Measurements from ENCODE around the gene RNH1. TPM values are rescaled to one million over a fixed set of nuclear protein-coding genes. Genes with fewer than 3 reads are reported as not detected.

Gene RNH1
- polyA plus RNA-seq, 3 donors, result 99.2 to 115 (median 110) TPM

GRCh38 chr11:544817-545166 is 37.8 kb upstream of the RNH1 start:
- DNase-seq, result no peak

GRCh38 chr11:541433-541885 is 34.4 kb upstream of the RNH1 start:
- no peak for DNase-seq

- DNase-seq, result no peak
Observed at GRCh38 chr11:540583-541432, 33.8 kb upstream of the RNH1 start.

- no peak for DNase-seq
Observed at GRCh38 chr11:539971-540481, 33.0 kb upstream of the RNH1 start.

DNA sequence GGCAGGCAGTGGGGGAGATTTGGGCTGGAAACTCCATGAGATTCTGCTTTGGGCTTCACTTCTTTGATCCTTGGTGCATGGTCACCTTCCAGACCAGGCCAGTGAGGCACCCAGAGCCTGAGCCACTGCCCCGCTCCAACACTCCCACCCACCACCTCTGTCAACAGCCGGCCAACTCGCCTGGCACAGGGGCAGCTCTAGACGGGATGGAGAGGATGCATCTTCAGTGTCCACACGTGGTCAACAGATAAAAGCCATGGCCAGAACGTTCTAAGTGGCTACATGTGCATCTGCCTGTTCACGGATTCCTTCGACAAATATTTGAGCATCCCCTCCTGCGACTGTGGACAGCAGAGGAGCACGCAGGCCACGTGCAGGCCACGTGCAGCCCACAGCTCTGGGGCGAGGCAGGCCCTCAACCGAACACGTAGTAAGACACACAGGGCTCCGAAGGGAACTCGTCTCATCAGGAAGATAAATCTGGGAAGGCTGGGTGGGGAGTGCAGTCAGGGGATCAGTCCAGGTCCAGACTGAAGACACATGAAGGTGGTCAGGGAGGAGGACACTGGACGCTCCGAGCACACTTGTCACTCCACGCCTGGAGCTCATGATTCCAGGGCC is 31.5 kb upstream of the RNH1 start:
- DNase-seq, result no peak

- no peak for DNase-seq
Observed at GRCh38 chr11:537622-538430, 30.8 kb upstream of the RNH1 start.

- peak; percentile 74 for DNase-seq
Observed at GRCh38 chr11:536841-537621, 30.0 kb upstream of the RNH1 start, which contains the start of gene LRRC56. TSS of gene LRRC56 (plus strand) at chr11:537527. CDS start at chr11:540685, 3,158 bp downstream.

DNA sequence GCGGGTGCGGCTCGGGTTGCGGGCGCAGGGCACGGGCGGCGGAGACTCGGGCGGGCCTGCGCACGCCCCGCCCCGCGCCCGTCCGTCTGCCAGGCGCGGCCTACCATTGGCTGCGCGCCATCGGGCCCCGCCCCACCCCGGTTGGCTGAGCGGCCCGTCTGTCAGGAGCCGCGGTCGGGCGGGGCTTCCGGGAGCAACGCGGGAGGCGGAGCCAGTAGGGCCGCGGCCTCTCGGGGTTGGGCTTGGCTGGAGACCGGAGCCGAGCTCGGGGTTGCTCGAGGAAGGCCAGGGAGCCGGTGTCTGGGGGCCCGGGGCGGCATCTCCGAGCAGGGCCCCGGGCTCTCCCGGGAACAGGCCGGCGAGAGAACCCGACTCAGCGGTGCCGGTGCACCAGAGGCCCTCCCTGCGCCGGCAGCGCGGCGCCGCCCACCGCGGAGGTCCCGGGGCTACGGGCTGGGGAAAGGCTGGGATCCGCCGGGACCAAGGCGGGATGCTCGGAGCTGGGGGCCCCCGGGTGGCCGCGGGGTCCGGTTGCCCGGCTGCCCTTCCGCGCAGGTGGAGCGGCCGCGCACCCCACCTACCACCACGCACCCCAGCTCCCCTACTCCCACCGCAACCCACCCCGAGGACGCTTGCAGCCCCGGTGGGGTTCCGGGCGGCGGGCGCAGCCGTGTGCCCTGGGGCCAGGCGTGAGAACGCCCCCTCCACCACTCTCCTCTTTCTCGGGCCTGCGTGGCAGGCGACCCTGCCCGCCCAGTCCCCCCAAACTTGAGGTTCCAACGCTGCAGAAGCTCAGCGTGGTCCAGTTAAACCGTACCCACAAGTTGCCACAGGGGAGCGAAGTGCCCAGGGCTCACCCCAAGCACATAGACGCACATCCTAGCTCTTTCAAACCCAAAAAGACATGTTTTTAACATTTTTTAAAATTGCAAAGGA is 28.7 kb upstream of the RNH1 start, which contains the start of gene HRAS:
HRAS (minus strand) TSS at position 58 of the 936 bp plus-strand sequence.
- peak; percentile 93 for DNase-seq

- no peak for DNase-seq
Observed at GRCh38 chr11:535210-535518, 28.1 kb upstream of the RNH1 start.

- no peak for DNase-seq
Observed at GRCh38 chr11:534396-535209, 27.6 kb upstream of the RNH1 start.

GRCh38 chr11:533586-534395 is 26.7 kb upstream of the RNH1 start:
- no peak for DNase-seq

GRCh38 chr11:532986-533585 is 26.0 kb upstream of the RNH1 start:
- DNase-seq, result no peak

DNA sequence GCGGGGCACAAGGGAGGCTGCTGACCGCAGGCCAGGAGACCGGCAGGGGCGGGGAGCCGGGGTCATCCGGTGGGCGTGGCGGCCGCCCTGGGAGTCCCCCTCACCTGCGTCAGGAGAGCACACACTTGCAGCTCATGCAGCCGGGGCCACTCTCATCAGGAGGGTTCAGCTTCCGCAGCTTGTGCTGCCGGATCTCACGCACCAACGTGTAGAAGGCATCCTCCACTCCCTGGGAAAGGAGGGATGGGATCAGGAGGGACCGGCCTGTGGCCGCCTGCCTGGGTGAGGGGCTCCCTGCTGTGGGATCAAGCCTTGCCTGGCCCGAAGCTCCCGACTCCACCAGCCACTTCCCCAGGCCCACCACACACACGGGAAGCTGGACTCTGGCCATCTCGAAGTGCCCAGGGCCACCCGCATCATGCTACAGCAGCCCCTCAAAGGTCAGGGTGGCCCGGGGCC is 25.5 kb upstream of the RNH1 start:
- DNase-seq, result no peak

DNA sequence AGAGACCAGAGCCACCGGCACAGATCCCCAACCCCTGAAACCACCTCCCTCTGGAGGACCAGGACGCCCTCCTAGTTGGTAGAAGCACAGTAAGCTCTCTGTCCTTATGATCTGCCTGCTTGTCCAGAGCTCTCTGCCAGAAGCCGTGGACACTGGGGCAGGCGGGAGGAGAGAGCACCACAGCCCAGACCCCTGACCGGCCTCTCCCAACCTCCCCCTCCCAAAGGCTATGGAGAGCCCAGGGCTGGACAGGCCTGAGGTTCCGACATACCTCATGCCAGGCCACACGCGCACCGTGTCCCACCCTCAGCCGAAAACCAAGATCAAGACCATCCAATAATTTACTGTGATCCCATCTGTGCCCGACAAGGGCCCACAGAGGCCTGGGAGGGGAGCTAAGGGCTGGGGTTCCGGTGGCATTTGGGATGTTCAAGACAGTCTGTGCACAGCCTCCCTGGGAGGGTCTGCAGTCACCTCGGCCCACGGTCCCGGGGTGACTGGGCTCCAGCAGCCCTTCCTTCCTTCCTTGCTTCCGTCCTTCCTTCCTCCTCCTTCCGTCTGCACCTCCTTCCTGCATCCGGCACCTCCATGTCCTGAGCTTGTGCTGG is 25.0 kb upstream of the RNH1 start:
- DNase-seq, result no peak

DNA sequence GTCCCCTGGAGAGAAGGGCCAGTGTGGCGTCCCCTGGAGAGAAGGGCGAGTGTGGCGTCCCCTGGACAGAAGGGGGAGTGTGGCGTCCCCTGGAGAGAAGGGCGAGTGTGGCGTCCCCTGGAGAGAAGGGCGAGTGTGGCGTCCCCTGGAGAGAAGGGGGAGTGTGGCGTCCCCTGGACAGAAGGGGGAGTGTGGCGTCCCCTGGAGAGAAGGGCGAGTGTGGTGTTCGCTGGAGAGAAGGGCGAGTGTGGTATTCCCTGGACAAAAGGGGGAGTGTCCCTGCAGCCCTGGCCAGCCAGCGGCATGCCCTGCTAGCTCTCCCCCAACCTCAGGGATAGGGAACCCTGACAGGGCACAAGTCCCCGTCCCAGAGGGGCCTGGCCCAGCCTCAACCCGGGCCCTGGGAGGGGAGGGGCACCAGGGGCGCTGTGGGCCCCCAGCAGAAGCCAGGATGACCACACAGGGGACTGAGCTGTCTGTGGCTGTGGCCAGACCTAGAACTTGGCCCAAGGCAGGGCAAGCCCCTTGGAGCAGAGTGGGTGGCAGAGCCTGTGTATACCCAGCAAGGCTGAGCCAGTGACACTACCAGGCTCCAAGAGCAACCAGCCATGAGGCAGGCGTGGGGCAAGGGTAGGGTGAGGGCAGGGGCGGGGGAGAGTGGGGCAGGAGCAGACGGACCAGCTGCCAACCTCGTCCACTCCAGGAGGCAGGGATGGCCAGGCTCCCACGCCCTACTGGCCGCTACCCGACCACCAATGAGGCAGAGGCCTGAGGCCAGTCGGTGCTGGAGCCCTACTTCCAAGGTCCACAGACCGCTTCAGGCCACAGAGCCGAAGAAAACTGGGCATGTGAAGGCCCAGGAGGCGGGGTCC is 24.2 kb upstream of the RNH1 start:
- no peak for DNase-seq

GRCh38 chr11:529728-530411 is 22.8 kb upstream of the RNH1 start:
- no peak for DNase-seq

Data from renal pelvis (tissue), 4 donors.